A673 (cell line): ENCODE results near the gene SSTR5. TPM values are rescaled to one million over a fixed set of nuclear protein-coding genes. Genes with fewer than 3 reads are reported as not detected.

Experiments used
- BruUV-seq: library from RNA; stranded (reverse); fragments of 400-500 nt; replicated peaks from 2 replicates; lab custom pipeline; 2021; lab: Mats Ljungman, UMichigan
- CTCF ChIA-PET: fragments of 300-600 bp; sonication (Branson Sonifier 250); formaldehyde crosslinking; loops from one replicate; lab custom pipeline; 2022; ENCODE audit warnings: antibody characterized with exemption; lab: Charles Lee
- POLR2A ChIA-PET: fragments of 300-600 bp; sonication (Branson Sonifier 250); formaldehyde crosslinking; loops from one replicate; lab custom pipeline; 2022; ENCODE audit warnings: antibody characterized with exemption; ENCODE audit not compliant: low non-redundant PET; lab: Charles Lee
- DNase-seq: peaks from one replicate; pipeline ENCODE4 v3.0.0-alpha.2; 2015; ENCODE audit warnings: low spot score
- H3K27ac ChIP-seq: fragments of 200-600 bp; sonication (generic); 2 replicates; pipeline ENCODE4 v1.5.1; 2016; ENCODE audit warnings: mixed run types, low read depth, mild to moderate bottlenecking, mixed read lengths, antibody characterized with exemption, low read length; ENCODE audit not compliant: poor library complexity, severe bottlenecking
- H3K27me3 ChIP-seq: fragments of 200-600 bp; sonication (generic); replicated peaks from 2 replicates; pipeline ENCODE4 v1.6.1; 2017; ENCODE audit warnings: mixed run types, low read depth, mild to moderate bottlenecking, mixed read lengths, antibody characterized with exemption, low read length; ENCODE audit not compliant: insufficient read depth, poor library complexity
- H3K36me3 ChIP-seq: fragments of 200-600 bp; sonication (generic); 2 replicates; pipeline ENCODE4 v1.6.1; 2016; ENCODE audit warnings: mixed run types, mild to moderate bottlenecking, mixed read lengths, antibody characterized with exemption, low read length; ENCODE audit not compliant: insufficient read depth, poor library complexity, severe bottlenecking
- H3K4me1 ChIP-seq: fragments of 200-600 bp; sonication (generic); 2 replicates; pipeline ENCODE4 v1.6.1; 2017; ENCODE audit warnings: mixed run types, mild to moderate bottlenecking, mixed read lengths, antibody characterized with exemption, low read length; ENCODE audit not compliant: insufficient read depth, poor library complexity, severe bottlenecking
- H3K4me3 ChIP-seq: fragments of 200-600 bp; sonication (generic); 2 replicates; pipeline ENCODE4 v1.5.1; 2016; ENCODE audit warnings: low read depth, mixed run types, mild to moderate bottlenecking, mixed read lengths, low read length; ENCODE audit not compliant: poor library complexity, severe bottlenecking
- H3K9me3 ChIP-seq: fragments of 200-600 bp; sonication (generic); 2 replicates; pipeline ENCODE4 v1.6.1; 2016; ENCODE audit warnings: mixed run types, low read depth, mild to moderate bottlenecking, mixed read lengths, antibody characterized with exemption, low read length; ENCODE audit not compliant: poor library complexity, severe bottlenecking
- EZH2 ChIP-seq: fragments of 200-600 bp; sonication (generic); IDR thresholded peaks from 2 replicates; pipeline ENCODE4 v1.6.1; 2017; ENCODE audit warnings: borderline replicate concordance, low read depth, mild to moderate bottlenecking, mixed read lengths, antibody characterized with exemption, low read length; ENCODE audit not compliant: poor library complexity, severe bottlenecking
- intact Hi-C: fragments of 100-400 bp; cut with micrococcal nuclease; formaldehyde crosslinking; loops from one replicate; pipeline ENCODE4 v1.10.0; 2022; ENCODE audit not compliant: unreplicated experiment
- total RNA-seq: library from RNA; stranded (reverse); gene quantifications from 2 replicates; pipeline ENCODE4 v1.2.3, GENCODE V29; 2021
- TF ChIP-seq, protein P1 (sequence below): fragments of 300-800, 200-600 bp; sonication (generic); conservative IDR thresholded peaks from 2 replicates; pipeline ENCODE4 v1.5.1; 2017; ENCODE audit warnings: low read depth, mild to moderate bottlenecking, antibody characterized with exemption, low read length, moderate library complexity, mixed read lengths

The SSTR5 gene
- total RNA-seq, 1 experiment from 2014 or later = not detected

DNA sequence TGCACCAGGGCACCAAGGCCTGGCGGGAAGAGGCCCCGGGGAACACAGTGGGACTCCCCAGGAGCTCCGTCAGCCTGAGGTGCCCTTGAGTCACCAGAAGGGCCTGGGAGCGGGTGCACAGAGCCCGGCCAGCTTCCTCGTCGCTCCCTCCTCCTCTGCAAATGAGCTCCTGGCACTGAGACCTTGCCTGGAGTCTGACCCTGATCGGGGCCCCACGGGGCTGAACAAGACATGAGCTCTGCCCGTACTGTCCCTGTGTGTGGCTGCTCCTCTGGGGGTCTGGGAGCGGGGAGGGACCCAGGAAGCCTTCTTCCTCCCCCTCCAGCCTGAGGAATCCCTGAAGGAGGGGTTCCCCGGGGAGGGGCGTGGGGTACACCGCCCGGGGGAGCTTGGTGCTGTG, 36.4 kb upstream of the SSTR5 start:
- intact Hi-C loops = no loop called here
- CTCF ChIA-PET = no interaction called here
- DNase-seq = no peak
- Histone ChIP-seq H3K36me3 (no peaks in the 10 kb centered on the region), H3K4me1 (no peaks in the 10 kb centered on the region), H3K27me3 (no peaks in the 10 kb centered on the region), H3K27ac (no peak overlapping the region), H3K4me3 (no peak overlapping the region), H3K9me3 (no peaks in the 10 kb centered on the region)
- TF ChIP-seq, protein P1, sequence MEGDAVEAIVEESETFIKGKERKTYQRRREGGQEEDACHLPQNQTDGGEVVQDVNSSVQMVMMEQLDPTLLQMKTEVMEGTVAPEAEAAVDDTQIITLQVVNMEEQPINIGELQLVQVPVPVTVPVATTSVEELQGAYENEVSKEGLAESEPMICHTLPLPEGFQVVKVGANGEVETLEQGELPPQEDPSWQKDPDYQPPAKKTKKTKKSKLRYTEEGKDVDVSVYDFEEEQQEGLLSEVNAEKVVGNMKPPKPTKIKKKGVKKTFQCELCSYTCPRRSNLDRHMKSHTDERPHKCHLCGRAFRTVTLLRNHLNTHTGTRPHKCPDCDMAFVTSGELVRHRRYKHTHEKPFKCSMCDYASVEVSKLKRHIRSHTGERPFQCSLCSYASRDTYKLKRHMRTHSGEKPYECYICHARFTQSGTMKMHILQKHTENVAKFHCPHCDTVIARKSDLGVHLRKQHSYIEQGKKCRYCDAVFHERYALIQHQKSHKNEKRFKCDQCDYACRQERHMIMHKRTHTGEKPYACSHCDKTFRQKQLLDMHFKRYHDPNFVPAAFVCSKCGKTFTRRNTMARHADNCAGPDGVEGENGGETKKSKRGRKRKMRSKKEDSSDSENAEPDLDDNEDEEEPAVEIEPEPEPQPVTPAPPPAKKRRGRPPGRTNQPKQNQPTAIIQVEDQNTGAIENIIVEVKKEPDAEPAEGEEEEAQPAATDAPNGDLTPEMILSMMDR = no peak
- no peak for TF ChIP-seq EZH2
- POLR2A ChIA-PET = no interaction called here
- BruUV-seq = no TSS peak

DNA sequence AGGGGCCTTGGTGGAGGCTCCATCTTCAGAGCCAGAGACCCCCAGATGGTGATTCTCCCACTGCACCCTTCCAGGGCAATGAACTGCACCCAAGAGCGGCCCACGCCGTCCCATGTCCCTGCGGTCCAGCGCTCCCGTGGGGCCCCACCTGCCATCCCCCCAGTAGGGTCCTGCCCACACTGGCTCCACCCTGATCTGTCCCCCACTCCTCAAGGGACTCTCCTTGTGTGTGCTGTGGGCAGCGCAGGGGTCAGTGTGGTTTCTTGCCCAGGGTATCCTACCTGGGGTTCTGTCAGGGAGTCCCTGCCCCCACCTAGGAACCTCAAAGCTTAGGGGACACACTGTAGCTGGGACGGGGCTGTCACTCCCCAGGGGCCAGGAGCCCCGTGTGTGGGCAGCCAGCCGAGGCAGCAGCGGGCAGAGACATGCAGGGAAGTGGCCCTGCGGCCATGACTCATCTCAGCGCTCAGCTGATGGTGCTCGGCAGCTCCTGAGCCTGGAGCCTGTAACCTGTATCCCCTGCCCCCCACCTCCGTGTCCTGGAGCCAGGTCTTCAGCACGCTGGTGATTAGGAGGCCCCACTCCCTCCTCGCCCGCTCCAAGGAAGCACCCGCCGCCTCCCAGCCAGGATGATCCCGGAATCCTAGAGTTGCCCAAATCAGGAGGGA, 35.7 kb upstream of the SSTR5 start:
- TF ChIP-seq, protein P1 = no peak
- TF ChIP-seq EZH2 = no peak
- H3K4me1 ChIP-seq = no peaks in the 10 kb centered on the region
- intact Hi-C loops = no loop called here
- POLR2A ChIA-PET = no interaction called here
- no peak overlapping the region for H3K27ac ChIP-seq
- H3K27me3 ChIP-seq = no peaks in the 10 kb centered on the region
- H3K9me3 ChIP-seq = no peaks in the 10 kb centered on the region
- H3K4me3 ChIP-seq = no peak overlapping the region
- H3K36me3 ChIP-seq = no peaks in the 10 kb centered on the region
- CTCF ChIA-PET = interaction anchor here (0.6 kb wide), 2 partner anchors 258 to 318 kb away, joined by 3 to 4 read pairs; no protein-coding TSS in a partner anchor
- DNase-seq = no peak
- no TSS peak for BruUV-seq

DNA sequence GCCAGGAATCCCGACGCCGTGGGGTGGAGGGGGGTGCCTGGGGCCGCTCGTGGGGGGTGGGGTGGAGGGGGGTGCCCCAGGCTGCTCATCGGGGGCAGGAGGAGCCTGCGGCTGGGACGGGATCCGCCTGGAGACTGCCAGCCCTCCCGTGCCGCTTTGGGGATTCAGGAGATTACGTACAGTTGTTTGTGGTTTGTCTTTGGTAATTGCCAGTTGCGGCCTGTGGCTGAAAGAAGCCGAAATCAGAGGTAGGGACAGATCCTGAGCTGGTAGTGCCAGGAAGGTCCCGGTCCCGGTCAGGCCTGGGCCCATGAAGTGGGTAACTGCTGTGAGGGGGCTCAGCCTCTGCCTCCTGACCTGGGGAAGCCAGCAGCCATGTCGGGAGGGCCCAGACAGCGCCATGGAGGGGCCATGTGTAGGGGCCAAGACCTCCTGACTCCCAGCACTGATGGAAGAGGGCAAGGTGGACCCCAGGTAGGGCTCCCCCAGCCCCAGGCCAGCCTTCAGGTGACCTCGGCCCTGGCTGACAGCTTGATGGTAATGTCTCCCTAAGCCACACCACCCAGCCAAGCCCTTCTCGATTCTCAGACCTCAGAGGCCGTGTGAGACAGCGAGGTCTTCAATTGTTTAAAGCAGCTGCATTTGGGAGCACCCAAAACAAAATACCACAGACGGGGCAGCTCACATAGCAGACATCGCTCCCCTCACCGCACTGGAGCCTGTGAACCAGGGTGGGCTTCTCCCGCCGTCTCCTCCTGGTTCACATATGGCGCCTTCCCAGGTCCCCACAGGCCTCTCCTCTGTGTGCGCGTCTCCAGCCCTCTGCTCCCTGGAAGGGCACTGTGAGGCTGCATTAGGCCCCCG, 34.9 kb upstream of the SSTR5 start:
- H3K4me3 ChIP-seq = no peak overlapping the region
- no peak for DNase-seq
- H3K27me3 ChIP-seq = no peaks in the 10 kb centered on the region
- H3K4me1 ChIP-seq = no peaks in the 10 kb centered on the region
- no TSS peak for BruUV-seq
- ChIA-PET POLR2A (no interaction called here), CTCF (interaction anchor here (0.6 kb wide), 2 partner anchors 257 to 318 kb away, joined by 3 to 4 read pairs; no protein-coding TSS in a partner anchor)
- intact Hi-C loops = no loop called here
- no peaks in the 10 kb centered on the region for H3K9me3 ChIP-seq
- TF ChIP-seq EZH2 = no peak
- TF ChIP-seq, protein P1 = no peak
- no peaks in the 10 kb centered on the region for H3K36me3 ChIP-seq
- H3K27ac ChIP-seq = no peak overlapping the region
